Mucosa of descending colon (tissue), 3 donors: ENCODE measurements around the gene SFMBT2. TPM values are rescaled to one million over a fixed set of nuclear protein-coding genes. Genes with fewer than 3 reads are reported as not detected.

ENCODE experiments used
- ATAC-seq: fragments of 200-7000 bp; cut with Tn5 transposase; one replicate; pipeline ENCODE4 v1.9.1; 2020; ENCODE audit warnings: mild to moderate bottlenecking, moderate library complexity
- DNase-seq, 3 donors: peaks; one replicate each; pipeline ENCODE4 v3.0.0-alpha.2; 2020
- H3K36me3 ChIP-seq: fragments of 200-600 bp; one replicate; pipeline ENCODE4 v1.8.0; 2021; ENCODE audit warnings: low read depth, mild to moderate bottlenecking
- H3K4me1 ChIP-seq: fragments of 200-600 bp; one replicate; pipeline ENCODE4 v1.8.0; 2021; ENCODE audit warnings: low read depth, mild to moderate bottlenecking
- H3K4me3 ChIP-seq: fragments of 200-600 bp; one replicate; pipeline ENCODE4 v1.8.0; 2021; ENCODE audit warnings: mild to moderate bottlenecking
- H3K9me3 ChIP-seq: fragments of 200-600 bp; one replicate; pipeline ENCODE4 v1.8.0; 2021; ENCODE audit warnings: mild to moderate bottlenecking
- intact Hi-C, 2 donors: fragments of 100-400 bp; cut with DNase I in 1 of 2; cut with micrococcal nuclease in 1 of 2; formaldehyde crosslinking; loops; one replicate each; pipeline versions ENCODE4 v1.11.0 to v1.11.1; 2022; cut with DNase I, micrococcal nuclease
- total RNA-seq, 3 donors: library from RNA; stranded (reverse); fragmentation: NEBNext Ultra II Directional in 2 of 3; extraction: Animal tissue kit (Norgen Biotek cat#: 25700) in 2 of 3; gene quantifications; one replicate each; pipeline versions ENCODE4 v1.2.1 to v1.2.4, GENCODE V29; 2021 to 2023
- TF ChIP-seq, protein P1 (sequence below): fragments of 200-600 bp; IDR thresholded peaks from one replicate; pipeline ENCODE4 v1.8.0; 2022; ENCODE audit warnings: antibody characterized with exemption, mild to moderate bottlenecking
- donor health status: DM: no; HTN: no; CAD: no; lungs with moderate emphysema.
- donor health status: DM: no; HTN: no; CAD: no.
- donor health status: DM: no; HTN: yes; CAD: no.

SFMBT2 gene
- total RNA-seq, 3 donors from 2014 or later = 3.9 to 8.8 (median 5.7) TPM

DNA sequence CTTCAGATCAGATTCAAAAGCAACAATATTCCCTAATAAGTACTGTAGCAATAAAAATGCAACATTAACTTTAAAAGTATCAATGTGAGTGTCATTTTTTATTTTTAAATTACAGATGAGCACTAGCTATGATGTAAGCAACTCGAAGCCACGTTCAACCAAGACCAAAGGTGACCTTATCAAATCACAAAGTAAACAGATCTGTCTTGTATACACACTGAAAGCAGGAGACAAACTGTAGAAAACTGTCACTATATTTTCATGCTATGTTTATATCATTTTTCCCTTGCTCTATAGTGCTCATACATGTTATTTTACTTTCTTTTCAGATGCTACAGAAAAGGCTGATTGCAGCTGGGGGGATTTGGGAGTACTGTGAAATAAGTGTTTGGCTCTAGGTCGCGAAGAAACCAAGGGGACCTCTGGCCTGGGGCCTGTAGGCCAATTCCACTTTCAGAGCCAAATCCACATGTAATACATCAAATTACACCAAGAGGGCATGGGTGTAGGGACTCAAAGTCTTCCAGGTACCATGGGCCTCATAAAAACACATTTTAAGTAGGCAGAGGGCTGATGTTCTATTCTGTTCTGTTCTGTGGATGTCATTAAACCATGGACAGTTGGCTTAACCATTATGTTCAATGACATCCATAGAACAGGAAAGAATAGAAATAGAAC lies 245.2 kb downstream of the SFMBT2 start:
- DNase-seq = no peak
- Histone ChIP-seq H3K4me1 (no peaks in the 10 kb centered on the region), H3K36me3 (no peaks in the 10 kb centered on the region), H3K4me3 (no peak overlapping the region), H3K9me3 (no peaks in the 10 kb centered on the region)
- ATAC-seq = no peak
- intact Hi-C loops = no loop called here
- TF ChIP-seq, protein P1, sequence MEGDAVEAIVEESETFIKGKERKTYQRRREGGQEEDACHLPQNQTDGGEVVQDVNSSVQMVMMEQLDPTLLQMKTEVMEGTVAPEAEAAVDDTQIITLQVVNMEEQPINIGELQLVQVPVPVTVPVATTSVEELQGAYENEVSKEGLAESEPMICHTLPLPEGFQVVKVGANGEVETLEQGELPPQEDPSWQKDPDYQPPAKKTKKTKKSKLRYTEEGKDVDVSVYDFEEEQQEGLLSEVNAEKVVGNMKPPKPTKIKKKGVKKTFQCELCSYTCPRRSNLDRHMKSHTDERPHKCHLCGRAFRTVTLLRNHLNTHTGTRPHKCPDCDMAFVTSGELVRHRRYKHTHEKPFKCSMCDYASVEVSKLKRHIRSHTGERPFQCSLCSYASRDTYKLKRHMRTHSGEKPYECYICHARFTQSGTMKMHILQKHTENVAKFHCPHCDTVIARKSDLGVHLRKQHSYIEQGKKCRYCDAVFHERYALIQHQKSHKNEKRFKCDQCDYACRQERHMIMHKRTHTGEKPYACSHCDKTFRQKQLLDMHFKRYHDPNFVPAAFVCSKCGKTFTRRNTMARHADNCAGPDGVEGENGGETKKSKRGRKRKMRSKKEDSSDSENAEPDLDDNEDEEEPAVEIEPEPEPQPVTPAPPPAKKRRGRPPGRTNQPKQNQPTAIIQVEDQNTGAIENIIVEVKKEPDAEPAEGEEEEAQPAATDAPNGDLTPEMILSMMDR = no peak

DNA sequence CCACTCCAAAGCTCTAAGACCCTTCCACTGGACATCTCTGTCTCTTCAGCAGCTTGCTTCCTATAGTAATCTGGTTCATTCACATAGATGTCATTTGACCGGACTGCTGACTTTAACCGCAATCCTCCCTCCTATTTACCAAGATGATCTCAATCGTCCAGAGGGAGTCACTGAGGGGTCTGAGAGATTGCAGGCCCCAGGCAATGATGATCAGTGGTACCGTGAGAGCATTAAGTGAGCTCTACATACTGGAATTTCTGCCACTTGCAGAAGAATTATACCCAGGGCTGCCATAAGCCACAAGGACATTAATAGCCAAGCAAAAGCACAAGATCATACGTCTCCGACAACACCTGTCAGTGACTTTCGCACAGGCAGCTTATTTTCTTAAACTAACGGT lies 245.9 kb downstream of the SFMBT2 start:
- Histone ChIP-seq H3K4me3 (no peak overlapping the region), H3K9me3 (no peaks in the 10 kb centered on the region), H3K4me1 (no peaks in the 10 kb centered on the region), H3K36me3 (no peaks in the 10 kb centered on the region)
- intact Hi-C loops = no loop called here
- TF ChIP-seq, protein P1 = no peak
- ATAC-seq (no peak), DNase-seq (no peak)

DNA sequence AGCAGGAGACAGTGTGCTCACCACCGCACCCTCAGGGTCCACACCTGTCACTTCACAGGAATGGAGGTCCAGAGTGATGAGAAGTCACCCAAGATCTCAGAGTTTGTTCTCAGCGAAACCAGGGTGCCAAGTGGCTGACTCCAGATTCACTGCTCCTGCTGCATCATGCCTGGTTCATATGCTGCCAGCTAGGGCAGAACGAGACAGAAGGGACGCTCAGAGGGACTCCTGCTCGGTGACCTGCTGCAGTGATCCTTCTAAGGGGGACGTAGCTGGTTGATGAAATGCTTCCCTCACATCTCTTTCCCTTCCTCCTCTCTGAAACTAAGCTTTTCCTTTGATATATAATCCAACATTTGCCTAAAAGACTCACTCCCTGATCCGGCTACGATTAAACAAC lies 248.5 kb downstream of the SFMBT2 start:
- H3K36me3 ChIP-seq = no peaks in the 10 kb centered on the region
- no peak for DNase-seq

DNA sequence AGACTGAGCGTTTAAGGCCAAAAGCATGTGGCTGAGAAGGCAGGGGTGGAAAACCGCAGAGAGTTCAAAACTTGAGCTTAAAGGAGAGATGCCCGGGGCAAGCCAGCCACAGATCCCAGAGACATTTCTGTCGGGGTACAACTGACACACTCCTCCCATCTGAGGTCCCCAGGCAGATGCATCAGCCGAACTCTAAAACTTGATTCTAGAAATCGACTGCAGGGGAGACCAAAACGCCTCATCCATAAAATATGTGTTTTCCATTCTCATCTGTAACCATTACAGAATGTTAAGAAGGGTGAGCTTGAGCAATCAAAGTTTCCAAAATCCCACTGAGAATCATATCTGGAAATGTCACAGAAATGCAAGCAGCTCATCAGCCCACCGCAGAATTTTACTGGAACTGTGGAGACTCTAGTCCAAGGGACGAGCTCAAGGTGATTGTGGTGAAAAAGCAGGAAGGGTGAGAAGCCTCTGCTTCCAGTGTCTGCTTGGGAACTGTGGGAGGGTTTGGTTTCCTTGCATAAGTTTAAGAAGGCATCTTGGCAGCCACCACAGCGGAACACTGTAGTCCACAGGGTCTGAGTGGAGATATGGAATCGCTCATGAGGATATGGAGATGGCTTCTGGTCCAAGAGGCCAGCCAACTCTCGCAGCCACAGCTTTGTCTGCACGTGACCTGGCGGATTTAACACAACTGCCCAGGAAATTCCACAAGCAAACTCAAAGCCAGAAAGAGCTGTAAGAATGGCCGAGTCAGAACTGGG lies 249.2 kb downstream of the SFMBT2 start:
- Histone ChIP-seq H3K9me3 (no peaks in the 10 kb centered on the region), H3K4me3 (no peak overlapping the region), H3K36me3 (no peaks in the 10 kb centered on the region), H3K4me1 (no peaks in the 10 kb centered on the region)
- ATAC-seq = peak; percentile 8
- intact Hi-C loops = no loop called here
- TF ChIP-seq, protein P1 = no peak
- DNase-seq = no peak

More for the DNA sequence above, 248.5 kb downstream of the SFMBT2 start:
- ATAC-seq = no peak
- Histone ChIP-seq H3K4me3 (no peak overlapping the region), H3K4me1 (no peaks in the 10 kb centered on the region), H3K9me3 (no peaks in the 10 kb centered on the region)
- intact Hi-C loops = no loop called here
- TF ChIP-seq, protein P1 = no peak

DNA sequence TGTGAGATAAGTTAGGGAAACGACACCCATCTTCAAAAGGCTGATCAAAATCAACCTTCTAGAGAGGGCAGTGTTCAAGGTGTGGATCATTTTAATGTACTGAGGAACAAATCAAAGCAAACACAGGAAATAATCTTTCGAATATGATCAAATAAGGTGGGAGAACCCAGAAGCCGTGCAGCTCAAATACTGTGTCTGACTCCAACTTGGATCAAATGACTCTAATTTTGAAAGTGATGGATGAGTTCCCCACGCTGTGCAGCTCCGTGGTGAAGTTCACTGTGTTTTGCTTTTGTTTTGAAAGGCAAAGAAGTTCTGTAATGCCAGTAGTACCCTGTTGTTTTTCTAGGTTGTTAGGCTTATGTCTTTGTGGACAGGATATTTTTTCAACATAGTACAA lies 250.9 kb downstream of the SFMBT2 start:
- TF ChIP-seq, protein P1 = no peak

More for the DNA sequence above, 250.9 kb downstream of the SFMBT2 start:
- H3K36me3 ChIP-seq = no peaks in the 10 kb centered on the region
- H3K4me3 ChIP-seq = no peak overlapping the region
- no peak for DNase-seq
- ATAC-seq = no peak
- intact Hi-C loops = no loop called here
- H3K9me3 ChIP-seq = no peaks in the 10 kb centered on the region
- no peaks in the 10 kb centered on the region for H3K4me1 ChIP-seq
